ENCODE results near the gene HMX2. TPM values are rescaled to one million over a fixed set of nuclear protein-coding genes. Genes with fewer than 3 reads are reported as not detected.

Gene HMX2
- total RNA-seq, 1 experiment from 2014 or later = not detected

DNA sequence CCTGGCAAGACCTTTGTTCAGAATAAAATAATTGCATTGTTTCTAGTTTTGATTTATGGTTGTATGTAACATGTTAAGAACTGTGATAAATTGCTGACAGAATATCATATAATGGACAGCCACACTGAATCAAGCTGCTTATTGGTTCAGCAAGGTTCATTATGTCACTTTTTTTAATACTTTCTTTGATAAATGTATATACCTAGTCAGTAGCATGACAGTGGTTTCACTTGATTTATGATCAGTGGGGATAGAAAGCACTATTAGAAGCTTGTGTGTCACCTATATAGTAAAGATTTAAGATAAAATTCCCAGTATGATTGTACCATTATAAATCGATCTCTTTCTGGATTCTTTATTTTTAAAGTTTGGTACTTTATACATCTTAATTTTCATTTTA, 10.7 kb downstream of the HMX2 start:
- intact Hi-C loops (cut with micrococcal nuclease) = no loop called here
- no peaks in the 10 kb centered on the region for H3K9me3 ChIP-seq (ENCODE audit: control insufficient read depth in 1 of 2, insufficient read depth in 1 of 2, low read depth in 1 of 2, low read length in 2 of 2)
- H3K79me2 ChIP-seq (ENCODE audit: insufficient read depth, low read length) = peaks cover 95% of the 10 kb centered on the region
- H2AFZ ChIP-seq (ENCODE audit: low read depth, low read length, poor library complexity, severe bottlenecking) = no peak overlapping the region
- H3K9ac ChIP-seq (ENCODE audit: low read length) = no peak overlapping the region
- H3K27ac ChIP-seq (ENCODE audit: low read depth, low read length) = no peak overlapping the region
- CTCF ChIA-PET = no interaction called here
- ATAC-seq (no peak), DNase-seq (ENCODE audit: low read depth, low spot score) (no peak)
- H3K27me3 ChIP-seq (ENCODE audit: insufficient read depth, low read length) = no peaks in the 10 kb centered on the region
- POLR2A ChIA-PET = no interaction called here
- peaks cover 49% of the 10 kb centered on the region; the same call in 1 of the 2 replicates for H4K20me1 ChIP-seq (ENCODE audit: insufficient read depth)
- no TSS peak for BruUV-seq (replicated peaks)
- no peak overlapping the region for H3K4me2 ChIP-seq (ENCODE audit: low read length)
- H3K36me3 ChIP-seq (ENCODE audit: control insufficient read depth in 1 of 2, insufficient read depth in 2 of 2, low read length in 2 of 2) = peaks cover 68 to 87% of the 10 kb centered on the region in 2 experiments
- RAD21 ChIA-PET (ENCODE audit: low non-redundant PET in 1 of 2, low total read pairs in 2 of 2, uncharacterized antibody in 2 of 2, unreplicated experiment in 2 of 2) = no interaction called here
- H3K4me3 ChIP-seq (replicated peaks in 1 of 2; ENCODE audit: low read depth in 1 of 2, low read length in 2 of 2) = no peak overlapping the region
- TF ChIP-seq EZH2 (IDR thresholded peaks at IDR 0.05) = no peak
- no peak for TF ChIP-seq ATF3 (IDR thresholded peaks at IDR 0.05)
- TF ChIP-seq SIN3A (IDR thresholded peaks at IDR 0.05; ENCODE audit: low read depth) = no peak
- no peak for TF ChIP-seq SRF (IDR thresholded peaks at IDR 0.05; ENCODE audit: low read depth)
- TF ChIP-seq FOSL1 (IDR thresholded peaks at IDR 0.05; ENCODE audit: low read depth) = no peak
- TF ChIP-seq, protein P1, sequence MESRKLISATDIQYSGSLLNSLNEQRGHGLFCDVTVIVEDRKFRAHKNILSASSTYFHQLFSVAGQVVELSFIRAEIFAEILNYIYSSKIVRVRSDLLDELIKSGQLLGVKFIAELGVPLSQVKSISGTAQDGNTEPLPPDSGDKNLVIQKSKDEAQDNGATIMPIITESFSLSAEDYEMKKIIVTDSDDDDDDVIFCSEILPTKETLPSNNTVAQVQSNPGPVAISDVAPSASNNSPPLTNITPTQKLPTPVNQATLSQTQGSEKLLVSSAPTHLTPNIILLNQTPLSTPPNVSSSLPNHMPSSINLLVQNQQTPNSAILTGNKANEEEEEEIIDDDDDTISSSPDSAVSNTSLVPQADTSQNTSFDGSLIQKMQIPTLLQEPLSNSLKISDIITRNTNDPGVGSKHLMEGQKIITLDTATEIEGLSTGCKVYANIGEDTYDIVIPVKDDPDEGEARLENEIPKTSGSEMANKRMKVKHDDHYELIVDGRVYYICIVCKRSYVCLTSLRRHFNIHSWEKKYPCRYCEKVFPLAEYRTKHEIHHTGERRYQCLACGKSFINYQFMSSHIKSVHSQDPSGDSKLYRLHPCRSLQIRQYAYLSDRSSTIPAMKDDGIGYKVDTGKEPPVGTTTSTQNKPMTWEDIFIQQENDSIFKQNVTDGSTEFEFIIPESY (IDR thresholded peaks at IDR 0.05; ENCODE audit: extremely low read depth, insufficient replicate concordance, low read length) = no peak
- no peak for TF ChIP-seq RAD21 (IDR thresholded peaks at IDR 0.05; ENCODE audit: low read depth)
- TF ChIP-seq EGR1 (IDR thresholded peaks at IDR 0.05; ENCODE audit: low read depth) = no peak
- no peak for TF ChIP-seq EZH2phosphoT487 (IDR thresholded peaks at IDR 0.05; ENCODE audit: borderline replicate concordance)
- no peak for TF ChIP-seq SP1 (IDR thresholded peaks at IDR 0.05; ENCODE audit: low read depth)
- TF ChIP-seq YY1 (IDR thresholded peaks at IDR 0.05; ENCODE audit: extremely low read depth, insufficient replicate concordance, low read depth, low read length) = no peak
- no peak for TF ChIP-seq JUND (IDR thresholded peaks at IDR 0.05)
- TF ChIP-seq CBX3 (IDR thresholded peaks at IDR 0.05; ENCODE audit: low read depth) = no peak
- TF ChIP-seq POLR2A (IDR thresholded peaks at IDR 0.05; ENCODE audit: borderline replicate concordance, extremely low read depth, insufficient read depth, insufficient read length) = no peak
- TF ChIP-seq POLR2AphosphoS5 (IDR thresholded peaks at IDR 0.05; ENCODE audit: low read depth, low read length) = no peak
- no peak for TF ChIP-seq ELF1 (IDR thresholded peaks at IDR 0.05; ENCODE audit: borderline replicate concordance, low read depth)
- TF ChIP-seq CTCF (IDR thresholded peaks at IDR 0.05 in 2 of 3, conservative IDR thresholded peaks at IDR 0.05 in 1 of 3; ENCODE audit: borderline replicate concordance in 1 of 3, insufficient read depth in 1 of 3, low read depth in 2 of 3, low read length in 2 of 3) = no peak
- no peaks in the 10 kb centered on the region for H3K9me2 ChIP-seq (ENCODE audit: insufficient read depth)
- H3K4me1 ChIP-seq (ENCODE audit: control insufficient read depth in 1 of 2, insufficient read depth in 2 of 2, low read length in 2 of 2) = peaks cover 8 to 17% of the 10 kb centered on the region in 2 experiments; a peak in 3 of 4 replicates
